Measurements from ENCODE around the gene ITGA2. TPM values are rescaled to one million over a fixed set of nuclear protein-coding genes. Genes with fewer than 3 reads are reported as not detected.

Gene ITGA2
- total RNA-seq, 4 donors from 2014 or later, result 2.0 to 6.0 (median 3.1) TPM

- H3K4me1 ChIP-seq, result no peaks in the 10 kb centered on the region
- intact Hi-C loops (cut with DNase I), result no loop called here
- no peak overlapping the region for H3K27ac ChIP-seq
- WGBS, 2 donors, result 88 to 95% methylated on average over 5 of the region's 5 CpGs
- no peaks in the 10 kb centered on the region for H3K36me3 ChIP-seq
- no peak for DNase-seq
- no peaks in the 10 kb centered on the region for H3K9me3 ChIP-seq
- no peak overlapping the region for H3K4me3 ChIP-seq (replicated peaks in 1 of 3)
- H3K27me3 ChIP-seq, result no peaks in the 10 kb centered on the region
- TF ChIP-seq CTCF (IDR thresholded peaks at IDR 0.05) (no peak), POLR2A (IDR thresholded peaks at IDR 0.05) (no peak)
These were observed 80.5 kb downstream of the ITGA2 start for GRCh38 chr5:53069626-53070025.

GRCh38 chr5:53071298-53071697 is 82.1 kb downstream of the ITGA2 start:
- H3K36me3 ChIP-seq, result peaks cover 0 to 5% of the 10 kb centered on the region in 2 donors
- no peaks in the 10 kb centered on the region for H3K4me1 ChIP-seq
- WGBS, 2 donors, result 83 to 85% methylated on average over 2 of the region's 2 CpGs
- H3K9me3 ChIP-seq, result no peaks in the 10 kb centered on the region
- H3K27me3 ChIP-seq, result no peaks in the 10 kb centered on the region
- no peak overlapping the region for H3K27ac ChIP-seq
- TF ChIP-seq CTCF (IDR thresholded peaks at IDR 0.05) (no peak), POLR2A (IDR thresholded peaks at IDR 0.05) (no peak)
- no peak overlapping the region for H3K4me3 ChIP-seq (replicated peaks in 1 of 3)
- intact Hi-C loops (cut with DNase I), result no loop called here
- DNase-seq, result no peak

- H3K27ac ChIP-seq, result no peak overlapping the region
- 84 to 92% methylated on average over 2 of the region's 2 CpGs for WGBS, 2 donors
- no peak for TF ChIP-seq CTCF (IDR thresholded peaks at IDR 0.05)
- intact Hi-C loops (cut with DNase I), result no loop called here
- no peaks in the 10 kb centered on the region for H3K9me3 ChIP-seq
- H3K27me3 ChIP-seq, result no peaks in the 10 kb centered on the region
- H3K36me3 ChIP-seq, result peaks cover 0 to 5% of the 10 kb centered on the region in 2 donors
- DNase-seq, result no peak
- H3K4me1 ChIP-seq, result no peaks in the 10 kb centered on the region
- H3K4me3 ChIP-seq (replicated peaks in 1 of 3), result no peak overlapping the region
These were observed 82.6 kb downstream of the ITGA2 start for GRCh38 chr5:53071738-53072137.

- no peak overlapping the region for H3K27ac ChIP-seq
- peaks cover 0 to 5% of the 10 kb centered on the region in 2 donors for H3K36me3 ChIP-seq
- H3K27me3 ChIP-seq, result no peaks in the 10 kb centered on the region
- intact Hi-C loops (cut with DNase I), result no loop called here
- 82 to 84% methylated on average over 2 of the region's 2 CpGs for WGBS, 2 donors
- no peak for DNase-seq
- H3K9me3 ChIP-seq, result no peaks in the 10 kb centered on the region
- TF ChIP-seq POLR2A (IDR thresholded peaks at IDR 0.05), result no peak
- TF ChIP-seq CTCF (IDR thresholded peaks at IDR 0.05), result no peak
- no peaks in the 10 kb centered on the region for H3K4me1 ChIP-seq
- H3K4me3 ChIP-seq (replicated peaks in 1 of 3), result no peak overlapping the region
These were observed 84.2 kb downstream of the ITGA2 start for GRCh38 chr5:53073348-53073747.

GRCh38 chr5:53076014-53076583 is 86.9 kb downstream of the ITGA2 start:
- 90 to 92% methylated on average over 2 of the region's 2 CpGs for WGBS, 2 donors
- no peak for DNase-seq
- no peak for TF ChIP-seq POLR2A (IDR thresholded peaks at IDR 0.05)
- intact Hi-C loops (cut with DNase I), result no loop called here
- Histone ChIP-seq H3K4me1 (no peaks in the 10 kb centered on the region), H3K27ac (no peak overlapping the region), H3K27me3 (no peaks in the 10 kb centered on the region), H3K9me3 (no peaks in the 10 kb centered on the region), H3K4me3 (replicated peaks in 1 of 3) (no peak overlapping the region), H3K36me3 (peaks cover 0 to 5% of the 10 kb centered on the region in 2 donors)

All from thyroid gland (tissue), 4 donors.